Colonic mucosa (tissue), 4 donors: ENCODE results near the gene RETN. TPM values are rescaled to one million over a fixed set of nuclear protein-coding genes. Genes with fewer than 3 reads are reported as not detected.

Experiments
- DNase-seq: peaks from one replicate; pipeline ENCODE4 v3.0.0-alpha.2; 2020
- H3K27ac ChIP-seq: fragments of 200-600 bp; one replicate; pipeline ENCODE4 v1.8.0; 2021
- H3K27me3 ChIP-seq: fragments of 200-600 bp; one replicate; pipeline ENCODE4 v1.8.0; 2021
- H3K36me3 ChIP-seq: fragments of 200-600 bp; one replicate; pipeline ENCODE4 v1.8.0; 2021
- H3K4me1 ChIP-seq: fragments of 200-600 bp; one replicate; pipeline ENCODE4 v1.8.0; 2021; ENCODE audit warnings: mild to moderate bottlenecking
- H3K4me3 ChIP-seq: fragments of 200-600 bp; one replicate; pipeline ENCODE4 v1.8.0; 2021
- H3K9ac ChIP-seq, 2 donors: one replicate each; pipeline ENCODE4 v1.7.0; 2013; ENCODE audit warnings: control low read depth in 2 of 2, low read depth in 2 of 2, low read length in 2 of 2
- H3K9me3 ChIP-seq: fragments of 200-600 bp; one replicate; pipeline ENCODE4 v1.8.0; 2021
- CTCF ChIP-seq: fragments of 200-600 bp; IDR thresholded peaks from one replicate; pipeline ENCODE4 v1.8.0; 2022; ENCODE audit warnings: antibody characterized with exemption, mild to moderate bottlenecking
- intact Hi-C: fragments of 100-400 bp; cut with DNase I; formaldehyde crosslinking; loops from one replicate; pipeline ENCODE4 v1.14.1; 2022
- total RNA-seq, 2 donors: library from RNA; stranded (reverse); fragmentation: NEBNext Ultra II Directional in 1 of 2; extraction: Animal tissue kit (Norgen Biotek cat#: 25700) in 1 of 2; gene quantifications; one replicate each; pipeline ENCODE4 v1.2.1, GENCODE V29; 2021
- donor health status: healthy.
- donor health status: DM: no; HTN: no; CAD: no.
- donor health status: DM: no; HTN: no; CAD: no.

RETN gene
- total RNA-seq, 2 donors from 2014 or later: not detected

- Histone ChIP-seq H3K36me3 (no peaks in the 10 kb centered on the region), H3K9me3 (no peaks in the 10 kb centered on the region), H3K27ac (no peak overlapping the region), H3K4me3 (no peak overlapping the region), H3K27me3 (no peaks in the 10 kb centered on the region), H3K9ac (no peak overlapping the region), H3K4me1 (no peaks in the 10 kb centered on the region)
- intact Hi-C loops: no loop called here
- DNase-seq: no peak
- no peak for TF ChIP-seq CTCF
Observed at GRCh38 chr19:7657131-7657751, 11.6 kb upstream of the RETN start.

GRCh38 chr19:7658219-7658686, 10.6 kb upstream of the RETN start:
- H3K36me3 ChIP-seq: no peaks in the 10 kb centered on the region
- no peak overlapping the region for H3K9ac ChIP-seq
- H3K9me3 ChIP-seq: no peaks in the 10 kb centered on the region
- DNase-seq: no peak
- no peak for TF ChIP-seq CTCF
- intact Hi-C loops: no loop called here
- no peak overlapping the region for H3K4me3 ChIP-seq
- H3K27me3 ChIP-seq: no peaks in the 10 kb centered on the region
- H3K27ac ChIP-seq: no peak overlapping the region
- H3K4me1 ChIP-seq: no peaks in the 10 kb centered on the region

GRCh38 chr19:7661744-7662538, 6.9 kb upstream of the RETN start:
- no peak for TF ChIP-seq CTCF
- no peaks in the 10 kb centered on the region for H3K9me3 ChIP-seq
- H3K4me1 ChIP-seq: no peaks in the 10 kb centered on the region
- H3K27me3 ChIP-seq: no peaks in the 10 kb centered on the region
- no peak overlapping the region for H3K27ac ChIP-seq
- H3K4me3 ChIP-seq: no peak overlapping the region
- intact Hi-C loops: no loop called here
- no peaks in the 10 kb centered on the region for H3K36me3 ChIP-seq
- H3K9ac ChIP-seq: no peak overlapping the region
- no peak for DNase-seq

GRCh38 chr19:7662657-7663056, 6.2 kb upstream of the RETN start:
- Histone ChIP-seq H3K4me1 (no peaks in the 10 kb centered on the region), H3K27me3 (no peaks in the 10 kb centered on the region), H3K9ac (no peak overlapping the region), H3K4me3 (no peak overlapping the region), H3K27ac (no peak overlapping the region), H3K36me3 (no peaks in the 10 kb centered on the region), H3K9me3 (no peaks in the 10 kb centered on the region)
- no peak for TF ChIP-seq CTCF
- intact Hi-C loops: no loop called here
- no peak for DNase-seq

- H3K36me3 ChIP-seq: no peaks in the 10 kb centered on the region
- no peak for DNase-seq
- no peaks in the 10 kb centered on the region for H3K27me3 ChIP-seq
- no peak for TF ChIP-seq CTCF
- H3K27ac ChIP-seq: no peak overlapping the region
- no peaks in the 10 kb centered on the region for H3K9me3 ChIP-seq
- no peak overlapping the region for H3K4me3 ChIP-seq
- no peaks in the 10 kb centered on the region for H3K4me1 ChIP-seq
- H3K9ac ChIP-seq: no peak overlapping the region
- intact Hi-C loops: no loop called here
Observed at GRCh38 chr19:7663706-7664105, 5.1 kb upstream of the RETN start.
